MV-4-11 (cell line): ENCODE results near the gene ZEB2.

Source experiments
- DNase-seq: peaks from one replicate; lab custom pipeline; 2025; lab: John Stamatoyannopoulos, UW

Gene ZEB2

GRCh38 chr2:144512891-144513351, 7.0 kb downstream of the ZEB2 start:
- no peak for DNase-seq

GRCh38 chr2:144512470-144512869, 7.4 kb downstream of the ZEB2 start:
- DNase-seq: no peak

- no peak for DNase-seq
Measured at GRCh38 chr2:144511937-144512336, 8.0 kb downstream of the ZEB2 start.

- no peak for DNase-seq
Measured at GRCh38 chr2:144511226-144511810, 8.6 kb downstream of the ZEB2 start.

GRCh38 chr2:144510294-144510991, 9.5 kb downstream of the ZEB2 start:
- DNase-seq: peak; percentile 54

GRCh38 chr2:144509879-144510221, 10.1 kb downstream of the ZEB2 start:
- DNase-seq: no peak

GRCh38 chr2:144509001-144509878, 10.7 kb downstream of the ZEB2 start:
- peak; percentile 58 for DNase-seq

DNA sequence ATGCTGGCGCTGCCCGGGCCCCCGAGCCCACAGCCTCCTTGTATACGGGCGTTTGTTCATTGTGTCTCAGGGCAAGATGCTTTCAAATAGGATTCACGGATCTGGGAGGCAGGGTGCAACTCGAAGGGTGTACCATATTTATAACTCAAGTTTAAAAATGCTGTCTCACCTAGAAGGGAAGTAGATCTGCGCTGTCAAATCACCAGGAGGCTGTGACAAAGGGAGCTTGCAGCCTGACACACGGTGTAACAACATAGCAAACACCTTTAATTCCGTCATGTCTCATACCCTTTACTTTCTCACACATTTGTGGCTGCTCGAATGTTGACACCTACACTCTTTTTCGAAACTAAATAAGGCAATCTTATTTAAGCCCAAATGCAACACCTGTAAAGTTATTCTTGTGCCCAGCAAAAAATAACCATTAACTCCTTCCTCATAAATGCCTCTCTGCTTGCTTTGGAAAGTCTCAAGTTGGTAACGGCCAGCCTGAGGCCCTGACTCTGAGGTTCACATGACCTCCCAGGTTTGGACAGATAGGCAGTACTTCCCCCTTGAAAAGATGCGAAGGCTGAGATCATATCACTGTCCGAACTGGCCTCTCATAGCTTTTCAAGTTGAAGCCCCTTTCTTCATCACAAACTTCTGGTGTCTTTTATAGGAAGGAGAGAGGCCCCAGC, 11.6 kb downstream of the ZEB2 start:
- peak; percentile 78 for DNase-seq

GRCh38 chr2:144507441-144508171, 12.3 kb downstream of the ZEB2 start:
- peak; percentile 73 for DNase-seq

DNA sequence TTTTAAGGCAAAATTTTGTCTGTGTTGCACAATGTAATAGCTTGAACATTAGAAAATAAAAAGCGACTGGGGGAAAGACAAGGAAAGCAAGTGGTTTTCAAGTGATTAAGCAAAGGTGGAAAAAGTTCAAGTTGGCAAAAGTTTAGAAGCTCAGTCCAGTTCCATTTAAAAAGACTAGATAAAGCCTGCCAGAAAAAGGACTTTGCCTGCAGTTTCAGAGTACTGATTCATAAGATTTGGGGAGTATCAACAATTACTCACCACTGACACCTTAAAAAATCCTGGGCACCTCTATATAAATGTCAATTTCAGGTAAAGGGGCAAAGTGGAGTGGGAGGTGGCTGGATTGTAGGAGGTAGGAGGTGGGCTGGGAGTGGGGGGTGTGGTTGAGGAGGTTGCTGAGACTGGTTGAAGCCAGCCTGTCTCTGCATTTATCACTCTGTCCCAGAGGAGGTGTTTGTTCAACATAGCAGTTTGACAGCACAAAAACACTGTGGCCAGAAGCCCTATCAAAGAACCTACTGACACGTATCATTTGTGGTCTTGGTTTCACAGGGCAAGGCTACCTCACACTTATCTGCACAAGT, 14.6 kb downstream of the ZEB2 start:
- peak; percentile 60 for DNase-seq

DNA sequence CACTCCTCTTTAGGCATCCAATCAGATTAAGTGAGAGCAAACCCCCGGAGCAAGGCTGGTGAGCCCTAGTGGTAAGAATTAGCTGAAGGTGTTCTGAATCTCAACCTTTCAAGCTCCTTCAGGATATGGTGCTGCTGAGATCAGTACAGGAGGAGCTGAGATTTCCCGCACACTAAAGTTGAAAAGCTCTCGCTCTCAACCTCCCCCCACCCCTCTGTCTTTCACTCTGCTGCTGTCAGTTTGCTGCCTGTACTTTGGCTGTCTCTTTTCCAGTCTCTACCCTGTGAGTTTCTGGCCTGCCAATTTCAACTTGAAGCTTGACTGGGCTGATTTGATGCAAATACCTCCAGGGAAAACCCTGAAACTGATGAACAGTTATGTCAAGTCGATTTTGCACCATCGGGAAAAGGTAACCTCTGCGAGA, 15.7 kb downstream of the ZEB2 start:
- no peak for DNase-seq

DNA sequence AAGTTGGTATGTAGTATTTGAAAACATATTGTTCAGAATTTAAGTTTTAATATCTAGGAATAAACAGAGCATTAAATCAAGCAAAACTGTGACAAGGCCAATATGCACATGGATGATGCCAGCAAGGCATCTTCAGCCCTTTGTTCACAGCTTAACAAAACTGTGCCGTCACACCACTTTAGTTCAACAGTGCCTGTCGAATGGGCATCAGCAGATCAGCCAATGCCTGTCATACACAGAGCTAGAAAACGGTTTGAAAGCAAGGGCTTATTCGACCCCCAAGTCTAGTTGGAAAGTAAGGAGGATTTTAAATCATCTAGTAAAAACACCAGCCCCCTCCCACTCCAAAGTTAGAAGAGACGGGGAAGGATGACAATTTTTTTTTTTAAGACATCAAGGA, 16.7 kb downstream of the ZEB2 start:
- DNase-seq: no peak

DNA sequence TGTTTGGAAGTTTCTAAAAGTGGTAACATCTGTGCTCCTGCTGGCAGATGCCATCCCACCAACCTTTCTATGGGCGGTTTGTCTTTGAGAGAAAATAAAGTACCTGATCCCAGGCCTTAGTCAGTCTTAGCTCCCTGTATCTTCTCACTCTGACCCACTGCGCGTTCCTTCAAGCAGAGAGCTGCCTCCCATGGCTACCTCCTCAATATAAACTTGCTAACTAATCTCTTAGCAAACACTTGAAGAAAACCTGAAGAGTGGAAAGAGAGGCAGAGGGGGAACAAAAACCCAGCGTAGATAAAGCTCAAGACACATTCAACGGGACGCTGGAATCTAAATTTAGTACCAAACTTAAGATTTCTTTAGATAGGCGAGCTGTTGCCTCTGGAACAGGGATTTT, 17.6 kb downstream of the ZEB2 start:
- DNase-seq: no peak

DNA sequence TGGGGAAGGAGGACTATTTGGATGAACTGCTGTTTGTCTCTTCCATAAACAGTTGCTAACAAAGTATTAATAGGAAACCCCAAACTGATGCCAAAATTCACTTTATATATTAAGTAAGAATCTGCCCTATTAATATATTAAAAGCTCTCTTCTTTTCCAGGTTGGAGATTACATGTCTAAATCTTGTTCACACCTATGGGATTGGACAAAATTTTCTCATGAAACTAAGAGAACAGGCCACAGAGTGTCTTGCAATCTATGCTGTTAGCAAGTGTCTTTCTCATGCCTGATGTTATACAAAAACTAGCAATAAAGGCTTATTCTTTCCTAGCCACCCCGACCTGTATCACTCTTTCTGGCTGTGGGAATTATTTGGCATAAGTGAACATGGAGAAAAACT, 18.3 kb downstream of the ZEB2 start:
- no peak for DNase-seq

DNA sequence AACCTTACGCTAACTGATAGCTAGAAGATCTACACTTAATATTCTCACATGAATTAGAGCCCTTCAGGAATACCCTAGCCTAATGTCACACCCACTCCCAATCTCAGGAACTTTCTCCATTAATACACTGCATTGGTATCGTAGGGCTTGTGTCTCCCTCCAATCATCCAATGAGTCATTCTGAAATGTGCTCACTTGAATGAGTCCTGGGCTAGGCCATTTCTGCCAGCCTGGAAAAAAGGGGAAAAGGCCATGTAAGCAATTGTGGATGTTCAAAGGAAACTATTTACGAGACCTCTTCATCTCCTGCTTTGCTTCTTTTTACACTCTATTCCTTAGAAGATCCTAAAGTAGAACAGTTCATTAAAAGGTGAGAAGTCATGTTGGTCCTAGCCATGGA, 18.8 kb downstream of the ZEB2 start:
- no peak for DNase-seq

- no peak for DNase-seq
Measured at GRCh38 chr2:144500563-144500962, 19.4 kb downstream of the ZEB2 start.

GRCh38 chr2:144498277-144498676, 21.6 kb downstream of the ZEB2 start:
- DNase-seq: peak; percentile 58

DNA sequence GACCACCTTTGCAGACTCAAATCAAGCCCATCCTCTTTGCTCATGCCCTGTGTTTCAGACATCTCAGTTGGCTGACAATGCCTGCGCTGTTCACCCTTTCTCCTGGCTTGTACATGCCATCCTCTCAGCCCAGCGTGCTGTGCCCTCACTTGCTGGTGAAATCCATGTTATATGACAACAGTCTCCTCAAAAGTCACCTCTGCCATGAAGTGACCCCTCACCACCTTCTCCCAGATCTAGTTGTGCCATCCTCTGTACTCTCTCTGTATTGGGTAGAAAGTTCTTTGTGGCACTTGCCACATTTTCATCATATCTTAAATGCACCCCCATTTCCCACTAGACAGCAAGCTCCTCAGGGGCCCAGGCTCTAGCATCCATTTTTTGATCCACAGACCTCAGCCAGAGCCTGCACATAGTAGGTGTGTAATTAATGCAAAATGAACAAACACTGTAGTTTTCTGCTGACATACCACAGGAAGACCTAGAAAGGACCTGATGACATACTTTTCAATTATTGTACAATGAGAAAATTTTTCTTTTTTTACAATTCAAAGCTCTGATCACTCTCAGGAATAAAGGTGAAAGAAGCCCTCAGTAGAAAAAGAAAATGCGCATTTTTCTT, 22.8 kb downstream of the ZEB2 start:
- no peak for DNase-seq

GRCh38 chr2:144496092-144496976, 23.6 kb downstream of the ZEB2 start:
- no peak for DNase-seq
